Panc1 (cell line): ENCODE data around the gene PREB. TPM values are rescaled to one million over a fixed set of nuclear protein-coding genes. Genes with fewer than 3 reads are reported as not detected.

Source experiments
- ATAC-seq: fragments of 200-7000 bp; cut with Tn5 transposase; 2 replicates; pipeline ENCODE4 v1.9.1; 2020; ENCODE audit warnings: mild to moderate bottlenecking, moderate library complexity
- BruUV-seq: library from RNA; stranded (reverse); fragments of 400-500 nt; replicated peaks from 2 replicates; lab custom pipeline; 2021; lab: Mats Ljungman, UMichigan
- CTCF ChIA-PET: fragments of 300-600 bp; sonication (Branson Sonifier 250); formaldehyde crosslinking; loops from one replicate; lab custom pipeline; 2022; ENCODE audit warnings: antibody characterized with exemption; lab: Charles Lee
- POLR2A ChIA-PET: fragments of 300-600 bp; sonication (Branson Sonifier 250); formaldehyde crosslinking; loops from one replicate; lab custom pipeline; 2022; ENCODE audit warnings: antibody characterized with exemption; lab: Charles Lee
- DNase-seq: peaks from one replicate; pipeline ENCODE4 v3.0.0-alpha.2; 2010; ENCODE audit warnings: low read depth, low spot score
- H3K27ac ChIP-seq: 2 replicates; pipeline ENCODE4 v1.5.1; 2011; ENCODE audit warnings: mild to moderate bottlenecking, low read length, inconsistent platforms
- H3K27me3 ChIP-seq: fragments of 200-500 bp; sonication (Bioruptor generic); 2 replicates; pipeline ENCODE4 v1.6.0; 2014; ENCODE audit warnings: low read length, inconsistent platforms; ENCODE audit not compliant: control insufficient read depth, insufficient read depth
- H3K36me3 ChIP-seq: fragments of 200-500 bp; sonication (Bioruptor generic); 2 replicates; pipeline ENCODE4 v1.5.1; 2014; ENCODE audit warnings: inconsistent platforms, mild to moderate bottlenecking, low read length, moderate library complexity; ENCODE audit not compliant: control insufficient read depth, insufficient read depth
- H3K4me1 ChIP-seq: 2 replicates; pipeline ENCODE4 v1.5.1; 2011; ENCODE audit warnings: inconsistent platforms, mild to moderate bottlenecking, low read length, moderate library complexity; ENCODE audit not compliant: control insufficient read depth, insufficient read depth
- H3K4me3 ChIP-seq, 2 experiments: 2 replicates each; pipeline ENCODE4 v1.5.1; 2011 to 2012; ENCODE audit warnings: low read depth in 2 of 2, low read length in 2 of 2, mild to moderate bottlenecking in 2 of 2, inconsistent platforms in 1 of 2, moderate library complexity in 1 of 2
- H3K9me3 ChIP-seq: fragments of 200-500 bp; sonication (Bioruptor generic); 2 replicates; pipeline ENCODE4 v1.5.1; 2014; ENCODE audit warnings: low read depth, mild to moderate bottlenecking, inconsistent platforms, low read length, moderate library complexity; ENCODE audit not compliant: control insufficient read depth, insufficient read depth
- CTCF ChIP-seq: fragments of 450-650 bp; IDR thresholded peaks from 2 replicates; pipeline ENCODE4 v1.5.1; 2017; ENCODE audit warnings: mild to moderate bottlenecking
- POLR2AphosphoS5 ChIP-seq: IDR thresholded peaks from 2 replicates; pipeline ENCODE4 v1.6.1; 2012; ENCODE audit warnings: mild to moderate bottlenecking, low read depth, low read length, moderate library complexity
- REST ChIP-seq, 2 experiments: IDR thresholded peaks; 2 replicates each; pipeline ENCODE4 v1.6.1; 2011 to 2012; ENCODE audit warnings: low read depth in 2 of 2, control low read depth in 1 of 2, low read length in 1 of 2, mild to moderate bottlenecking in 1 of 2, moderate library complexity in 1 of 2; ENCODE audit not compliant: insufficient read depth in 1 of 2
- SIN3A ChIP-seq: IDR thresholded peaks from 2 replicates; pipeline ENCODE4 v1.6.1; 2012; ENCODE audit warnings: low read depth, mild to moderate bottlenecking, low read length, moderate library complexity, borderline replicate concordance; ENCODE audit not compliant: insufficient read depth
- TCF7L2 ChIP-seq: IDR thresholded peaks from 2 replicates; pipeline ENCODE4 v1.6.1; 2011; ENCODE audit warnings: mild to moderate bottlenecking, low read depth, low read length, inconsistent platforms
- in situ Hi-C: cut with HindIII; loops from 2 replicates; pipeline ENCODE4 v1.10.0; 2016; ENCODE audit warnings: low sequenced_read_pairs, low pct_unique_long_range_greater_than_20kb
- intact Hi-C: fragments of 100-400 bp; cut with micrococcal nuclease; formaldehyde crosslinking; loops from one replicate; pipeline ENCODE4 v1.10.0; 2022; ENCODE audit not compliant: unreplicated experiment
- total RNA-seq: library from RNA; stranded (reverse); gene quantifications from one replicate; pipeline ENCODE4 v1.2.1, GENCODE V29; 2021; ENCODE audit not compliant: unreplicated experiment

The PREB gene
- total RNA-seq, 1 experiment from 2014 or later = 60.9 TPM

DNA sequence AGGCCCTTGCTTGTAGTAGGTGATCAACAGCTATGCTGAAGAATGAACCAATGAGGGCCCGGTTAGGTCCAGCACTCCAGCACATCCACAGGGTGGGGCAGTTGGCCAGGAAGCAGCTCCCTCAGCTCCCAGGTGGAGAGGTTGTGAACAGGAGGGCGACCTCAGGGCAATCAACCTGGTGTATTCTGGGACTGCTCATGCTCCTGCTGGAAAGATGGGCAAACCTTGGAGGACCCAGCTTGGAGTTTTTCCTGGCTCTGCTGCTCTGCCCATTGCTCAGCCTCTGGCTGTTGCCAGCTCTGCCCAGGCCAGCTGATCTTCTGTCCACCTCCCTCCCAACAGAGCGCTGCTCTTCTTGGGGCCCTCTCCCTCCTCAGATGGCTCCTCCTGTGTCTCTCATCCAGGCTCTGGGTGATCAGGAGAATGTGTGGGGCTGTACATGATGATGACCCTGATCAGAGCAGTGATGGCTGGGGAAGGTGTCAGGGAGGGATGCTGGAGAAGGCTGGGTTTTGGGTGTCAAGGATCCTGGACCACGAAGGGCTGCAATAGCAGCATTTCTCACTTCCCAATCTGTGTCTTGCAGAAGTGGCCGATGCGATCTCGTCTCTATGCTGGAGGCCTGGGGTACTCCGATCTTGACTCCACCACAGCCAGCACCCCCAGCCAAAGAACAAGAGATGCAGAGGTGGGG lies 17.8 kb upstream of the PREB start:
- POLR2A ChIA-PET = no interaction called here
- peak; percentile 60 for ATAC-seq
- H3K4me1 ChIP-seq = no peaks in the 10 kb centered on the region
- DNase-seq = no peak
- in situ Hi-C loops = no loop called here
- BruUV-seq = no TSS peak
- H3K27ac ChIP-seq = no peak overlapping the region
- no peaks in the 10 kb centered on the region for H3K36me3 ChIP-seq
- intact Hi-C loops = no loop called here
- no peaks in the 10 kb centered on the region for H3K9me3 ChIP-seq
- no peaks in the 10 kb centered on the region for H3K27me3 ChIP-seq
- H3K4me3 ChIP-seq = no peak overlapping the region
- CTCF ChIA-PET = no interaction called here
- TF ChIP-seq REST (IDR thresholded peaks at IDR 0.05; ENCODE audit: insufficient read depth in 1 of 2, low read depth in 2 of 2, low read length in 1 of 2) = no peak
- no peak for TF ChIP-seq TCF7L2
- TF ChIP-seq POLR2AphosphoS5 = no peak
- no peak for TF ChIP-seq CTCF
- TF ChIP-seq SIN3A = no peak

- DNase-seq (no peak), ATAC-seq (no peak)
- ChIA-PET POLR2A (no interaction called here), CTCF (interaction anchor here (1.0 kb wide), 1 partner anchor 19 kb away, joined by 4 read pairs; no protein-coding TSS in a partner anchor)
- H3K36me3 ChIP-seq = no peaks in the 10 kb centered on the region
- H3K4me3 ChIP-seq = no peak overlapping the region
- intact Hi-C loops = no loop called here
- H3K4me1 ChIP-seq = no peaks in the 10 kb centered on the region
- no peak for TF ChIP-seq TCF7L2
- TF ChIP-seq CTCF = no peak
- TF ChIP-seq REST (IDR thresholded peaks at IDR 0.05; ENCODE audit: insufficient read depth in 1 of 2, low read depth in 2 of 2, low read length in 1 of 2) = no peak
- TF ChIP-seq POLR2AphosphoS5 = no peak
- TF ChIP-seq SIN3A = no peak
- no peaks in the 10 kb centered on the region for H3K27me3 ChIP-seq
- H3K27ac ChIP-seq = no peak overlapping the region
- in situ Hi-C loops = no loop called here
- no peaks in the 10 kb centered on the region for H3K9me3 ChIP-seq
- no TSS peak for BruUV-seq
Observed at GRCh38 chr2:27150639-27151230, 16.3 kb upstream of the PREB start.
